GM12874 (cell line): ENCODE results near the gene STIL.

Source experiments
- TF ChIP-seq, protein P1 (sequence below): IDR thresholded peaks from 2 replicates; pipeline ENCODE4 v1.5.1; 2011; ENCODE audit warnings: low read depth, mild to moderate bottlenecking, control low read depth, low read length, moderate library complexity; ENCODE audit not compliant: insufficient read depth

STIL gene

DNA sequence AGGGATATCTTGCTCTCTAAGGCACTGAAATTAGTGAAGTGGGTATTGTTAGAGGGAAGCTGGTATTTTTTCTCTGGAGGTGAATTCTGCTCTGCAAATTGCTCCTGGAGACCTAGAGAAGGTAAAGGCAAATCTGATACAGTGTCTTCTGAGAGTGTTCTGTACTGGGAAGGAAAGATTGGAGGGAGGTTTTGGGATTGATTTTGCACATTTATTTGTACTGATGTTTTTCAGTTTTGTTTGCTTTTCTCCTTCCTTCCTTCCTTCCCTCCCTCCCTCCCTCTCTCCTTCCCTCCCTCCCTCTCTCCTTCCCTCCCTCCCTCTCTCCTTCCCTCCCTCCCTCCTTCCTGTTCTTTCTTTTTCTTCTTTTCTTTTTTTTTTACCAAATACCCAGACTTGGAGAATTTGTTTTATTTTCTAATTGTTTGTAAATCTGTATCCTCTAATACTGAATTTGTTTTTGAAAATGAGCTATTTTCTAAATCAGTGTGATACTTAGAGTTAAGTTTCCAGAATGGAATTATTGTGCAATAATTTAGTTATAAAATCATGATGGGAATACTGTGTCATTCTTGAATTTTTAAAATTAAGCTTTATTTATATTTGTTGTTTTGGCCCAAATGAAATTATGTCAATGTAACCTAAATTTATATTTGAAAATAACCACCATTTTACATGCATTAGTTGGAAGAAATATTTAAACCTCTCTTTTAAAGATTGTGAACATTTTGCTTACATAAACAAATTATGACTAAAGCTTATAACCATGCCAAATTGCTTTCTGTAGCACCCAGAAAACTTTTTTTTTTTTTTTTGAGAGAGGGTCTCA, 24.5 kb upstream of the STIL start:
- TF ChIP-seq, protein P1, sequence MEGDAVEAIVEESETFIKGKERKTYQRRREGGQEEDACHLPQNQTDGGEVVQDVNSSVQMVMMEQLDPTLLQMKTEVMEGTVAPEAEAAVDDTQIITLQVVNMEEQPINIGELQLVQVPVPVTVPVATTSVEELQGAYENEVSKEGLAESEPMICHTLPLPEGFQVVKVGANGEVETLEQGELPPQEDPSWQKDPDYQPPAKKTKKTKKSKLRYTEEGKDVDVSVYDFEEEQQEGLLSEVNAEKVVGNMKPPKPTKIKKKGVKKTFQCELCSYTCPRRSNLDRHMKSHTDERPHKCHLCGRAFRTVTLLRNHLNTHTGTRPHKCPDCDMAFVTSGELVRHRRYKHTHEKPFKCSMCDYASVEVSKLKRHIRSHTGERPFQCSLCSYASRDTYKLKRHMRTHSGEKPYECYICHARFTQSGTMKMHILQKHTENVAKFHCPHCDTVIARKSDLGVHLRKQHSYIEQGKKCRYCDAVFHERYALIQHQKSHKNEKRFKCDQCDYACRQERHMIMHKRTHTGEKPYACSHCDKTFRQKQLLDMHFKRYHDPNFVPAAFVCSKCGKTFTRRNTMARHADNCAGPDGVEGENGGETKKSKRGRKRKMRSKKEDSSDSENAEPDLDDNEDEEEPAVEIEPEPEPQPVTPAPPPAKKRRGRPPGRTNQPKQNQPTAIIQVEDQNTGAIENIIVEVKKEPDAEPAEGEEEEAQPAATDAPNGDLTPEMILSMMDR: no peak

GRCh38 chr1:47337350-47337749, 23.4 kb upstream of the STIL start:
- TF ChIP-seq, protein P1: no peak

DNA sequence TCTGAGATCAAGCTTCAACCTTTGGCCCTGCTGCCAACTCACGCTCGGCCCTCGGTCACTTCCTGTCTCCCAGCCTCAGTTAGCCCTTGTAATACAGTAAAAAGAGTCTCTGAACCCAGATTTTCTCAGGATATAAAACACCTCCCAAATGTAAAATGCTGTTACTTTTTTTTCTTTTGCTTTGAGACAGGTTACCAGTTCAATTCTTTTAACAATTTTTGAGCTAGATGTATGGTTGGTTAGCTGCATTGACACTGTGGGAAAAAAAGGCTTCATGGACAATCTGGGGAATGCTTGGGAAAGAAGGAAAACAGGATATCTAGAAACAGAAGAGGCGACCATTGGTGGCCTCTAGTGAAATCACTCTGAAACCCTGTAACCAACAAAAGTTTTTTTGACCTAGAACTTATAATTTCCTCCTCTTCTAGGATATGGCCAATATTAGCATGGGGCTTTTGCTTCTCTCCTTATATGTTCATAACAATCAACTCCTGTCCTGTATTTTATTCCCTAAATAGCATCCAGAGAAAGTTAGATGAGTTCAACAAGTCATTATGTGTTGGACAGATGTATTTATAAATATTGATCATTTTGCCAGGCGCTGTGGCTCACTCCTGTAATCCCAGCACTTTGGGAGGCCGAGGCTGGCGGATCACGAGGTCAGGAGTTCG, 21.0 kb upstream of the STIL start:
- TF ChIP-seq, protein P1: no peak

DNA sequence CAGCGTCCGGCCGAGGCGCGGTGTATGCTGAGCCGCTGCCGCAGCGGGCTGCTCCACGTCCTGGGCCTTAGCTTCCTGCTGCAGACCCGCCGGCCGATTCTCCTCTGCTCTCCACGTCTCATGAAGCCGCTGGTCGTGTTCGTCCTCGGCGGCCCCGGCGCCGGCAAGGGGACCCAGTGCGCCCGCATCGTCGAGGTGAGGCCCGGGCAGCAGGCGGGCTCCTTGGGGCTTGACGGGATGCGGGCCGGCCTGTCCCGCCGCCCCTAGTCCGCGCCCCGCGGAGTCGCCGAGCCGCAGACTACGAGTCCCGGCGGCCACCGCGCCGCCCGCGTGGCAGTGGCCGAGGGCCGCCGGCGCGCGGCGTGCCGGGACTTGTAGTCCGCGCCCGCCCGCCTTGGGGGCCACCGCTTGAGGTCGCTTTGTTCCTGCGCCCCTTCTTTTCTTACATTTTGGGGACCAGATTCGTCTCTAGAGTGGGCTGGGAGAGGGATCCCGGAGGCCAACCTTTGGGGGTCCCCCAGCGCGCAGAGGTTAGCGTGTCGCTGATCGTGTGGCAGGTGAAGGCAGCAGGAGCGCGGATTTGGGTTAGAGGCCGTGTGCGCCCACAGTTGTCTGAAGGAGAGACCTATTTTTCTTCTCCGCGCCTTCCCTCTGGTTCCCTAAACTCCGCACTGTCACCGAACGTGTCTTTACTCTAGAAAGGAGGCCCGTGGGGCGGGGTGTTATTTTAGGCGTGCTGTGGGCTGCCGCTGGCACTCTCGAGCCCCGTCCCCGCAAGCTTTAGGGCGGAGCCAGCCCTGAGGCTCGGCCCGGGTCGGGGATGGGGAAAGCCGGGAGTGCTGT, 20.2 kb upstream of the STIL start:
- TF ChIP-seq, protein P1: peak; percentile 33

- TF ChIP-seq, protein P1: no peak
These were observed 19.6 kb upstream of the STIL start, which contains the start of gene CMPK1 for GRCh38 chr1:47333578-47333921. CMPK1 (plus strand) TSS chr1:47333790; CDS start chr1:47333946, 156 bp downstream.

DNA sequence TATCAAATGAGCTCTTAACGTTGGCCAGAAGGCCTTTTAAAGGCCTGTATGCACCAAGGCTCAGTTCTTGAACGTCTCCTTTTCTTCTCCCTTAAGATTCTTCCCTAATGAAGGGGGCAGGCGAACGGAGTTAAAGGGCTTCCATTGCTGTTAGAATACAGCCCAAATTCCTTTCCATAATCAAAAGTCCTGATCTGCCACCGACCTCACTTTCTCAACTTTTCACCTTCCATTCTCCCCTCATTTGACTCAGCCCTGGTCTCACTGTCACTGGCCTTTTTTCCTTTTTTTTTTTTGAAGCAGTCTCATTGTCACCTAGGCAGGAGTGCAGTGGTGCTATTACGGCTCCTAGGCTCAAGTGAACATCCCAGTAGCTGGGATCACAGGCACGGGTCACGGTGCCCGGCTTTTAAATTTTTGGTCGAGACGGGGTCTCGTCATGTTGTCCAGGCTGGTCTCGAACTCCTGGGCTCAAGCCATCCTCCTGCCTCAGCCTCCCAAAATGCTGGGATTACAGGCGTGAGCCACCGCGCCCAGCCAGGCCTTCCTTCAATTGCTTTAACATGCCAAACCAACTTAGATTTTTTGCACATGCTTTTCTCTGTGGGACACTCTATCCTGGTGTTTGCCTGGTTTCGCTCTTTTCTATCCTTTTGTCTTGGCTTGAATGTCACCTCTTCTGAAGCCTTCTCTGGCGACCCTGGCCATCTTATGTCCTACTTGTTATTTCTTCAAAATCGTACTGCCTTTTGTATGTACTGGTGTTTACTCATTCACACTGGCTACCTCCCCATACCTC, 19.0 kb upstream of the STIL start:
- TF ChIP-seq, protein P1: no peak
